ENCODE data around the gene TIMM23.
"Not testable (repeated sequence)": the region's sequence is repeated elsewhere in the genome, so short reads cannot be mapped to it uniquely, and the experiment has no call there.

DNA sequence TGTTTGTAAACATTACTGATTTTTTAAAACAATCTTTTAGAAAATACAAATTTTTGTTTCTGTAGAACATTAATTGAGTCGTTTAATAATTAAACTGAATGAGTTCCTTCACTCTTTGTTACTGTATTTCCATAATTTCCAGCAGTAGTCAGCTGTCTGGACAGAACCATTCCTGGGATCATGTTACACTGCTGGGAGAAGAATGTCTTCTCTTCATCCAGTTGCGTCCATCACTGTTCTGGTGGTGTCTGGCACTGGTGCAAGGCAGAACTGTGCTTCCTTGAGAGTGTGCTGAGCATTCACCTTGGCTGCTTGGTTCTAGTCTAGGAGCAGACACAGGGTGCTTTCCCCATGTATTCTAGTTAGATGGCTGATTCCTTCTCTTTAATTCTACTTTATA lies 12.2 kb downstream of the TIMM23 start:
- TF ChIP-seq TCF7L2 (IDR thresholded peaks at IDR 0.05; ENCODE audit: borderline replicate concordance, extremely low read depth, insufficient read depth, insufficient read length); RAD21 (IDR thresholded peaks at IDR 0.05; ENCODE audit: low read depth); POLR2AphosphoS5 (IDR thresholded peaks at IDR 0.05; ENCODE audit: low read depth, low read length); POLR2A (IDR thresholded peaks at IDR 0.05; ENCODE audit: borderline replicate concordance, extremely low read depth, insufficient read depth, insufficient read length); ZNF274 (IDR thresholded peaks at IDR 0.05; ENCODE audit: low read depth, low read length); SP1 (IDR thresholded peaks at IDR 0.05; ENCODE audit: low read depth); CBX3 (IDR thresholded peaks at IDR 0.05; ENCODE audit: low read depth); SRF (IDR thresholded peaks at IDR 0.05; ENCODE audit: low read depth); ELF1 (IDR thresholded peaks at IDR 0.05; ENCODE audit: borderline replicate concordance, low read depth); ZFX (IDR thresholded peaks at IDR 0.05): not testable (repeated sequence)
- TF ChIP-seq, protein P1, sequence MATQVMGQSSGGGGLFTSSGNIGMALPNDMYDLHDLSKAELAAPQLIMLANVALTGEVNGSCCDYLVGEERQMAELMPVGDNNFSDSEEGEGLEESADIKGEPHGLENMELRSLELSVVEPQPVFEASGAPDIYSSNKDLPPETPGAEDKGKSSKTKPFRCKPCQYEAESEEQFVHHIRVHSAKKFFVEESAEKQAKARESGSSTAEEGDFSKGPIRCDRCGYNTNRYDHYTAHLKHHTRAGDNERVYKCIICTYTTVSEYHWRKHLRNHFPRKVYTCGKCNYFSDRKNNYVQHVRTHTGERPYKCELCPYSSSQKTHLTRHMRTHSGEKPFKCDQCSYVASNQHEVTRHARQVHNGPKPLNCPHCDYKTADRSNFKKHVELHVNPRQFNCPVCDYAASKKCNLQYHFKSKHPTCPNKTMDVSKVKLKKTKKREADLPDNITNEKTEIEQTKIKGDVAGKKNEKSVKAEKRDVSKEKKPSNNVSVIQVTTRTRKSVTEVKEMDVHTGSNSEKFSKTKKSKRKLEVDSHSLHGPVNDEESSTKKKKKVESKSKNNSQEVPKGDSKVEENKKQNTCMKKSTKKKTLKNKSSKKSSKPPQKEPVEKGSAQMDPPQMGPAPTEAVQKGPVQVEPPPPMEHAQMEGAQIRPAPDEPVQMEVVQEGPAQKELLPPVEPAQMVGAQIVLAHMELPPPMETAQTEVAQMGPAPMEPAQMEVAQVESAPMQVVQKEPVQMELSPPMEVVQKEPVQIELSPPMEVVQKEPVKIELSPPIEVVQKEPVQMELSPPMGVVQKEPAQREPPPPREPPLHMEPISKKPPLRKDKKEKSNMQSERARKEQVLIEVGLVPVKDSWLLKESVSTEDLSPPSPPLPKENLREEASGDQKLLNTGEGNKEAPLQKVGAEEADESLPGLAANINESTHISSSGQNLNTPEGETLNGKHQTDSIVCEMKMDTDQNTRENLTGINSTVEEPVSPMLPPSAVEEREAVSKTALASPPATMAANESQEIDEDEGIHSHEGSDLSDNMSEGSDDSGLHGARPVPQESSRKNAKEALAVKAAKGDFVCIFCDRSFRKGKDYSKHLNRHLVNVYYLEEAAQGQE (IDR thresholded peaks at IDR 0.05; ENCODE audit: low read depth): not testable (repeated sequence)
- TF ChIP-seq, protein P2, sequence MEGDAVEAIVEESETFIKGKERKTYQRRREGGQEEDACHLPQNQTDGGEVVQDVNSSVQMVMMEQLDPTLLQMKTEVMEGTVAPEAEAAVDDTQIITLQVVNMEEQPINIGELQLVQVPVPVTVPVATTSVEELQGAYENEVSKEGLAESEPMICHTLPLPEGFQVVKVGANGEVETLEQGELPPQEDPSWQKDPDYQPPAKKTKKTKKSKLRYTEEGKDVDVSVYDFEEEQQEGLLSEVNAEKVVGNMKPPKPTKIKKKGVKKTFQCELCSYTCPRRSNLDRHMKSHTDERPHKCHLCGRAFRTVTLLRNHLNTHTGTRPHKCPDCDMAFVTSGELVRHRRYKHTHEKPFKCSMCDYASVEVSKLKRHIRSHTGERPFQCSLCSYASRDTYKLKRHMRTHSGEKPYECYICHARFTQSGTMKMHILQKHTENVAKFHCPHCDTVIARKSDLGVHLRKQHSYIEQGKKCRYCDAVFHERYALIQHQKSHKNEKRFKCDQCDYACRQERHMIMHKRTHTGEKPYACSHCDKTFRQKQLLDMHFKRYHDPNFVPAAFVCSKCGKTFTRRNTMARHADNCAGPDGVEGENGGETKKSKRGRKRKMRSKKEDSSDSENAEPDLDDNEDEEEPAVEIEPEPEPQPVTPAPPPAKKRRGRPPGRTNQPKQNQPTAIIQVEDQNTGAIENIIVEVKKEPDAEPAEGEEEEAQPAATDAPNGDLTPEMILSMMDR (IDR thresholded peaks at IDR 0.05 in 2 of 3, conservative IDR thresholded peaks at IDR 0.05 in 1 of 3; ENCODE audit: borderline replicate concordance in 1 of 3, insufficient read depth in 1 of 3, low read depth in 2 of 3, low read length in 2 of 3): not testable (repeated sequence)
- TF ChIP-seq, protein P3, sequence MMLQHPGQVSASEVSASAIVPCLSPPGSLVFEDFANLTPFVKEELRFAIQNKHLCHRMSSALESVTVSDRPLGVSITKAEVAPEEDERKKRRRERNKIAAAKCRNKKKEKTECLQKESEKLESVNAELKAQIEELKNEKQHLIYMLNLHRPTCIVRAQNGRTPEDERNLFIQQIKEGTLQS (IDR thresholded peaks at IDR 0.05): not testable (repeated sequence)
